Right lobe of liver (tissue), 6 donors: Measurements from ENCODE around the gene JUNB. TPM values are rescaled to one million over a fixed set of nuclear protein-coding genes. Genes with fewer than 3 reads are reported as not detected.
A peak's percentile ranks its signal among the peaks of the same experiment; 100 is the strongest.

Source experiments
- ATAC-seq, 4 donors: fragments of 200-7000 bp; cut with Tn5 transposase; one replicate each; pipeline ENCODE4 v1.9.1; 2020; ENCODE audit warnings: mild to moderate bottlenecking in 4 of 4, moderate library complexity in 4 of 4
- DNase-seq, 3 donors: peaks; one replicate each; pipeline ENCODE4 v3.0.0-alpha.2; 2020
- H3K27ac ChIP-seq, 3 donors: fragments of 200-600 bp; one replicate each; pipeline ENCODE4 v1.8.0; 2022
- H3K27me3 ChIP-seq, 2 donors: fragments of 200-600 bp; one replicate each; pipeline ENCODE4 v1.8.0; 2022
- H3K36me3 ChIP-seq, 4 donors: fragments of 200-600 bp; sonication (generic) in 1 of 4; one replicate each; pipeline versions ENCODE4 v1.5.1 to v1.8.0; 2017 to 2022; ENCODE audit warnings: control low read depth in 1 of 4
- H3K4me1 ChIP-seq, 4 donors: fragments of 200-600 bp; sonication (generic) in 1 of 4; one replicate each; pipeline versions ENCODE4 v1.5.1 to v1.8.0; 2017 to 2022; ENCODE audit warnings: control low read depth in 1 of 4
- H3K4me3 ChIP-seq, 3 donors: fragments of 200-600 bp; one replicate each; pipeline ENCODE4 v1.8.0; 2022
- H3K9me3 ChIP-seq, 4 donors: fragments of 200-600 bp; sonication (generic) in 1 of 4; one replicate each; pipeline versions ENCODE4 v1.5.1 to v1.8.0; 2017 to 2022; ENCODE audit warnings: control low read depth in 1 of 4
- CTCF ChIP-seq, 4 donors: fragments of 200-600 bp in 3 of 4; fragments of 450-650 bp in 1 of 4; IDR thresholded peaks; one replicate each; pipeline versions ENCODE4 v1.5.1 to v1.8.0; 2016 to 2022; ENCODE audit warnings: antibody characterized with exemption in 4 of 4, mild to moderate bottlenecking in 2 of 4
- POLR2A ChIP-seq: fragments of 450-650 bp; IDR thresholded peaks from one replicate; pipeline ENCODE4 v1.6.1; 2017; ENCODE audit warnings: antibody characterized with exemption, mild to moderate bottlenecking
- WGBS: methylation state at CpG from one replicate; pipeline ENCODE4 v1.1.6; 2018; ENCODE audit warnings: low coverage, low lambda C conversion rate; ENCODE audit not compliant: insufficient coverage; ENCODE audit errors: missing lambda C conversion rate; 5-methylcytosine and 5-hydroxymethylcytosine counted together
- intact Hi-C, 2 donors: fragments of 100-400 bp; cut with DNase I; formaldehyde crosslinking; loops; one replicate each; pipeline versions ENCODE4 v1.11.2 to v1.14.1; 2022
- total RNA-seq, 6 experiments: library from RNA; depleted of rRNA in 2 of 6; stranded (reverse); fragments of >200 nt in 2 of 6; fragmentation: NEBNext Ultra II Directional in 3 of 6; extraction: Animal tissue kit (Norgen Biotek cat#: 25700) in 3 of 6; gene quantifications; one replicate each; pipeline versions ENCODE4 v1.1.0 to v1.2.4, GENCODE V29; 2016 to 2023
- donor health status: DM: no; HTN: yes; CAD: no.
- donor health status: DM: no; HTN: no; CAD: no.
- donor health status: DM: no; HTN: no; CAD: no.
- donor health status: DM: no; HTN: yes; CAD: no.
- donor health status: DM: no; HTN: yes; CAD: no.

JUNB gene
- total RNA-seq, 6 experiments from 2014 or later, result 10.2 to 378 (median 66.0) TPM

DNA sequence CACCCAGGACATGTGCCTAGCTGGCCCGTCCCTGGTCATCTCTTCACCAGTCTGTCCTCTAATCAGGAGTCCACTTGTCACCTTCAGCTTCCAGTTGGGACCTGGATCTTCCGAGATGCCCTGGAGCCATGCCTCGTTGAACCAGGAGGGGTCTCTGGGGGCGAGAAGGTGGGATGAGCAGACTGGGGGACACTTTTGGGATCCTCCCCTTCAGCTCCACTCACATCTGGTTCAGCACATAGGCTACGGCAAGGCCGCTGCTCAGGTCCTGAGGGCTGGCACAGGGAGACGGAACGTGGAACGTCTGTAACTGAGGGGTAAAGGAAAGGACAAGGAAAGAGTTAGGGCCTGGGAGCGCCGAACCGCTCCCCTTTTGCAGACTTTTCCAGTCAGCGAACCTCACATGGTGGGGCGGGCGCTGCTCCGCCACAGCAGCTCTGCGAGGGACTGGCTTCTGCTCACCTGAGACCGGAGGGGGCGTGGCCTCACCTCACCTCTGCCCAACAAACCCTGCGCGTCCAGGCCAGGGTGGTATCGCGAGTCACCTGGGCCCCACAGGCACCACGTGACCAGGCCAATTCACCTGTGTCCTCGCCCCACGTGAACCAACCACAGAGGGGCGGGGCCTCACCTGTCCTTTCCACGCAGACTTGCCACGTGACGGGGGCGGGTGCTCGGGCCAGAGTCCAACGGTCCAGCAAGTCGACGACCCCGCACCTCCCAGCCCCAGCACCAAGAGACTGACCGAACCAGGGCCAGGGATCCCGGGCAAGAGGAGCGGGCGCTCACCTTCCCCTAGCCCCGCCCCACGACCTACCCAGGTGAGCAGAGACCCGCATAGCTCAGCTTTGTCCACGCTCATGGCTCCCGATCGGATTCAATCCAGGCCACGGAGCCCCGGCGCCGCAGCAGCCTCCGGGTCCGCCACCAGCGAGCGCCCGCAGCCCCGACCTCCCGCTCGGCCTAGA, 16.4 kb upstream of the JUNB start, which contains the start of gene HOOK2:
Gene HOOK2 (minus strand): TSS at position 965 of the 968 bp plus-strand sequence. CDS start 103 bp downstream, at position 862.
- peak; percentile 9 to 40 (median 24) for ATAC-seq
- Histone ChIP-seq H3K27me3 (no peaks in the 10 kb centered on the region), H3K36me3 (no peaks in the 10 kb centered on the region), H3K4me3 (peak within 1 kb of the TSS; percentile 60 to 69 (median 67)), H3K4me1 (peaks cover 0 to 10% (median 3%) of the 10 kb centered on the region in 4 donors), H3K27ac (peak within 1 kb of the TSS; percentile 44 to 69 (median 46)), H3K9me3 (no peaks in the 10 kb centered on the region)
- WGBS, result 20% methylated on average over 6 of the region's 58 CpGs
- TF ChIP-seq CTCF (IDR thresholded peaks at IDR 0.05) (no peak), POLR2A (peak; percentile 49)
- intact Hi-C loops, result loop anchor here in 1 of 2 donors (10.0 kb wide), 1 partner anchor 50 kb away; the partner anchor contains the start of gene TNPO2
- DNase-seq, result peak; percentile 81 to 90 (median 90)

DNA sequence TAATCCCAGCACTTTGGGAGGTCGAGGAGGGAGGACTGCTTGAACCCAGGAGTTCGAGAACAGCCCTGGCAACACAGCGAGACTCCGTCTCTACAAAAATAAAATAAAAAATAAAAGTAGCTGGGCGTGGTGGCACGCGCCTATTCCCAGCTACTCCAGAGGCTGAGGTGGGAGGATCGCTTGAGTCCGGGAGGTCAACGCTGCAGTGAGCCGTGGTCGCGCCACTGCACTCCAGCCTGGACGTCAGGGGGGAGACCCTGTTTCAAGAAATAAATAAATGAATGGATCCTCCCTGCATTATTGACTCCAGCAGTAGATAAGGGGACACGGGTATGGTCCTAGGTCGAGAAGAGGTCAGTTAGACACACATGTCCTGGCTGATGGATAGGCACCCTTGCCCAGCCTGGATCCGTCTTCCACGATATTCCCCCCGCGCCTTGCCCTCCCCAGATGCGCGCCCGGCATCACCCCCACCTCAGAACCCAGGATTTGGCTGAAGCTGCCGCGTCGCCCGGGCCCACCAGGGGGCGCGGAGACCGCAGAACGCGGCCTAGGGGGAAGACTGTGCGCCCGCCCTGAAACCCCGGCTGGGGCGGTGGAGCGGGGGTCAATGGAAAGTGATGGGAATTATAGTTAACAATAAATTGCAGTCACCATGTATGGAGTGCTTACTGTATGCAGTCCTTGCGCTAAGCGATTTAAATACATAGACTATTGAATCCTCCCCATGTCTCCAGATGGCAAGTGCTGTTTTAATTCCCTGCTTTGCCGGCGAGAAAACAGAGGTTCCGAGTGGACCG, 13.9 kb upstream of the JUNB start:
- peaks cover 0 to 15% (median 3%) of the 10 kb centered on the region in 4 donors for H3K4me1 ChIP-seq
- H3K36me3 ChIP-seq, result no peaks in the 10 kb centered on the region
- WGBS, result 7% methylated on average over 41 of the region's 43 CpGs
- DNase-seq (peak; percentile 82 to 86 (median 85)), ATAC-seq (peak; percentile 54 to 63 (median 60))
- peak overlapping the region; percentile 72 to 94 (median 79) for H3K27ac ChIP-seq
- TF ChIP-seq CTCF (IDR thresholded peaks at IDR 0.05), result peak; percentile 96 to 98 (median 96)
- TF ChIP-seq POLR2A, result no peak
- H3K9me3 ChIP-seq, result no peaks in the 10 kb centered on the region
- intact Hi-C loops, result loop anchor here in 1 of 2 donors (10.0 kb wide), 1 partner anchor 53 kb away; the partner anchor contains the start of gene TNPO2
- H3K4me3 ChIP-seq, result peak overlapping the region; percentile 56 to 69 (median 60)
- H3K27me3 ChIP-seq, result no peaks in the 10 kb centered on the region

GRCh38 chr19:12778017-12778904, 13.0 kb upstream of the JUNB start:
- peak; percentile 74 for TF ChIP-seq POLR2A
- peak in 1 of 4 donors; percentile 2 for TF ChIP-seq CTCF (IDR thresholded peaks at IDR 0.05)
- DNase-seq, result peak; percentile 79 to 84 (median 82)
- Histone ChIP-seq H3K27me3 (no peaks in the 10 kb centered on the region), H3K9me3 (no peaks in the 10 kb centered on the region), H3K36me3 (no peaks in the 10 kb centered on the region), H3K27ac (peak overlapping the region; percentile 72 to 94 (median 79)), H3K4me3 (peak overlapping the region; percentile 56 to 69 (median 60)), H3K4me1 (peaks cover 0 to 20% (median 7%) of the 10 kb centered on the region in 4 donors)
- ATAC-seq, result peak; percentile 25 to 52 (median 44)
- intact Hi-C loops, result loop anchor here in 1 of 2 donors (10.0 kb wide), 1 partner anchor 53 kb away; the partner anchor contains the start of gene TNPO2
- WGBS, result 3% methylated on average over 28 of the region's 44 CpGs
